GM10266 (cell line): Measurements from ENCODE around the gene MTG1.
"Not testable (repeated sequence)": the region's sequence is repeated elsewhere in the genome, so short reads cannot be mapped to it uniquely, and the experiment has no call there.

Source experiments
- DNase-seq: peaks from one replicate; pipeline ENCODE4 v3.0.0; 2012; ENCODE audit errors: extremely low spot score
- TF ChIP-seq, protein P1 (sequence below): IDR thresholded peaks from 2 replicates; pipeline ENCODE4 v1.5.1; 2012; ENCODE audit warnings: mild to moderate bottlenecking, low read depth; ENCODE audit not compliant: control insufficient read depth, insufficient read depth; ENCODE audit errors: missing control alignments

The MTG1 gene

DNA sequence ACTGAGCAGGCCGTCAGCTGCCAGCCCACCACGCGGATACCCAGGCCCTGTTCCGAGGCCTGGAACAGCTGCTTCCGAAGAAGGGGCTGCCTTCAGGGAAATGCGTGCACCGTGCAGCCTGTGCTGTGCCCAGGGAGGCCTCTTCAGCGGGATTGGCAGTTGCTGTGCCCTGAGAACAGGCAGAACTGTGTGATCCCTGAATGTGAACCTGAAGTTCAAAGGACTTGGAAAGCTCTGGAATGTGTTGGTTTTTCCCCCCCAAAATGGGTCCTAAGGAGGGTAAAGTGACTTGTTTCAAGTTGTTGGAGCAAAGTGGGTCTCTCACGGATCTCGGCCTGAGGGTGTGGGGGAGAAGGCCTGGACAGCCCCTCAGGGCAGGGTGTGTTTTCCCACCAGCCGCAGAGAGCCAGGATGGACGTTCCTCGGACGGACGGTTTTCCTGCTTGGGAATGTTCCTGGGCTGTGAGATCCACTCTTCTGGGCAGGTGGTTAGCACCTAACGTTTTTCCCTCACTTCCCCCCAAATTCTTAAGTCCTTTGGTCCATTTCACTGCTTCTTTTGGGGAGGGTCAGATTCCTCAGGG lies 28.4 kb downstream of the MTG1 start:
- TF ChIP-seq, protein P1, sequence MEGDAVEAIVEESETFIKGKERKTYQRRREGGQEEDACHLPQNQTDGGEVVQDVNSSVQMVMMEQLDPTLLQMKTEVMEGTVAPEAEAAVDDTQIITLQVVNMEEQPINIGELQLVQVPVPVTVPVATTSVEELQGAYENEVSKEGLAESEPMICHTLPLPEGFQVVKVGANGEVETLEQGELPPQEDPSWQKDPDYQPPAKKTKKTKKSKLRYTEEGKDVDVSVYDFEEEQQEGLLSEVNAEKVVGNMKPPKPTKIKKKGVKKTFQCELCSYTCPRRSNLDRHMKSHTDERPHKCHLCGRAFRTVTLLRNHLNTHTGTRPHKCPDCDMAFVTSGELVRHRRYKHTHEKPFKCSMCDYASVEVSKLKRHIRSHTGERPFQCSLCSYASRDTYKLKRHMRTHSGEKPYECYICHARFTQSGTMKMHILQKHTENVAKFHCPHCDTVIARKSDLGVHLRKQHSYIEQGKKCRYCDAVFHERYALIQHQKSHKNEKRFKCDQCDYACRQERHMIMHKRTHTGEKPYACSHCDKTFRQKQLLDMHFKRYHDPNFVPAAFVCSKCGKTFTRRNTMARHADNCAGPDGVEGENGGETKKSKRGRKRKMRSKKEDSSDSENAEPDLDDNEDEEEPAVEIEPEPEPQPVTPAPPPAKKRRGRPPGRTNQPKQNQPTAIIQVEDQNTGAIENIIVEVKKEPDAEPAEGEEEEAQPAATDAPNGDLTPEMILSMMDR = no peak
- no peak for DNase-seq

- TF ChIP-seq, protein P1 = no peak
These were observed 29.1 kb downstream of the MTG1 start for GRCh38 chr10:133422807-133423771.

DNA sequence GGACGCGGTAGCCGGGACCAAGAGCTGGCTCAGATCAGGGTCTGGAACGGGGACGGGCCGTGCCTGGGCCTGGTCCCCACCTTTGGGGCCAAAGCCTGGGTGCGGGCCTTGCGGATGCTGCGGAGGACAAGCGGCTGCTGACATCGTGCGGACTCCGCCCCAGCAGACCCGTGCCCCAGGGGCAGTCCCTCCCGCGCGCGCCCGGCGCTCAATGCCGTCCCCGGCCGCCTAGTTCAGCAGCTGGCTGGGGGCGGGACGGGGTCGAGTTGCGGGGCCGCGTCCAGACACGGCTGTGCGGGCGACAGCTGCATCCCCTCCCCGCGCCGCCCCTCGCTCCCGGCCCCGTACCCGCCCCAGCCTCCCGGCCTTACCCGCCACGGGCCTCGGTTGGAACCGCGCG lies 30.1 kb downstream of the MTG1 start:
- not testable (repeated sequence) for DNase-seq

More at GRCh38 chr10:133422807-133423771, 29.1 kb downstream of the MTG1 start:
- peak; percentile 47 for DNase-seq

DNA sequence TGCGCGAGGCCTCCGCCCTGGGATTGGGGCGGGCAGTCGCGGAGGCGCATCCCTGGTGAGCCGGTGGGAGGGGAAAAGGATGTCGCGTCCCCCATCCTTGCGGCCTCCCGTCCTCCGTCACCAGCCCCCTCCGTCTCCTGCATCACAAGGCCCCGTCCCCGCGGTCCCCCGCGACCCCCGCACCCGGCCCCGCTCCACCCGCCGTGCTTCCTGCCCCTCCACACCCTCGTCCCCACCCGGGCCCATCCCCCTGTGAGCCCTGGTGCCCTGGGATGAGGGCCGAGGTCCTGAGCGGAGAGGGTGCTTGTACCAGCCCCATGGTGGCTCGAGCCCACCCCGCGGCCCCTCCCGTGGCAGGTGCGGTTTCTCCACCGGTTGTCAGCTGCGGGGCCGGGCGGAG lies 30.6 kb downstream of the MTG1 start, which contains the start of gene SPRN:
SPRN (minus strand) TSS at position 25 of the 400 bp plus-strand sequence. CDS start 944 bp downstream, outside the sequence.
- DNase-seq = not testable (repeated sequence)

DNA sequence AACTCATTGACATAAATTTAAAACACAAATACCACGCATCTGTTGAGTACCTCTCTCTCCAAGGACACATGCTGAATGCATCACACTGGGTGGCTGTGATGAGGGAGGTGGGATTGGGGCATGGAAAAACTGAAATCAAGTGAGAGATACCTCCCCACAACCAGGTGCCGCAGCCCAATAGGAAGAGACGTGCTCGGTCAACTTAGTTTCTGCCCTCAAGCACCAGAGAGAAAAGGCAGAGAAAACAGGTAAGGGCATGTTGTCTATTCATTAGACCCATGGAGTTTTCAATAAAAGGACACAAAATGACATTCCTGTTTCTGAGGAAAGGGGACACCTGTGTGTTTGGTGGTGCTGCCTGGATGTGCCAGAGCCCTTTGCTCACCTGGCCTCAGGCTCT lies 35.6 kb downstream of the MTG1 start:
- not testable (repeated sequence) for DNase-seq

DNA sequence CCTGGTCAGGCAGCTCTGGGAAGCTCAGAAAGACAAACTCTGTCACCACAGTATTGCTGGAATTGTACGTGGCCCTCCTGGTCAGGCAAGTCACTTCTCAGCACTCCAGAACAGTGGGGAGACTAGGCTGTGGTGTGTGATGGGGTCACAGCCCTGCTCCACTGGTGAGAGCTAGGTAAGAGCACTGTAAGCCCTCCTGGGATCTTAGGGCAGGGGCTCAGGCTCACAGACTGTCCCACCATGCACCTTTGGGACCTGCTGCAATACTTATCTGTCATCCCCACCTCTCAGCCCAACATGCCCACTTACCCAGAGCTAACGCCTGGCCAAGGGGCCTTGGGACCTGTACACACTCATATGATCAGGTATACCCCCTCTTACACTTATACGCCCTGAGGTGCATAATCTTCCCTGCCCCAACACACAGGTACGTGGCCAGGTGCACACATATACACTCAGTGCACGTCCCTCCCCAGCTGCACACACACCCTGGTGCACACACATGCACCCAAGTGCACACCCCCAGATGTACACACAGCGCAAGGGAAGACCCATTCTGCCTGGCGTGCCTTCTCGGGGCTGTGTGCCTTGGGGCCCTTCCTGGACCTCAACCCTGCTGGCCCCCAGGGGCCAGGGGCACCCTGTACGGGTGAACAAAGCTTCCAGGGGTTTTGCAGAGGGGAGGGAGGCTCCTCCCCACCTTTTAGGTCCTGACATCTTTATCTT lies 38.1 kb downstream of the MTG1 start:
- DNase-seq = not testable (repeated sequence)

DNA sequence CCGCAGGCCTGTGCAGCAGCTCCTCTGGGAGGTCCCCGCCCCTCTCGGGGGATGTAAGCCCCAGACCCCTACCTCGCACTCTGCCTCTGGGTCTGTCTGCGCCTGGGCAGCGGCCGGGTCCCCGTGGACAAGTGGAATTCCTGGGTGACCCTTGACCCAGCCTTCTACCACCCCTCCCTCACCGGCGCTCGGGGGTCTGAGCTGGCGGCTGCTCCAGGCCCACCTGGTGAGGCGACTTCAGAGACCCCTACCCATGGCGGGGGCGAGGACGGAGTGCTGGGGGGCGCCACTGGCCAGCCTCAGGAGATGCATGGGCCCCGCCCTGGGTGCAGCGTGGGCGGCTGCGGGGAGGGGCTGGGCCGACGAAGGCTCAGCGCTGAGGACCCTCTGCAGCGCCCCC lies 38.8 kb downstream of the MTG1 start:
- DNase-seq = not testable (repeated sequence)

GRCh38 chr10:133438711-133439273 lies 44.8 kb downstream of the MTG1 start:
- TF ChIP-seq, protein P1 = peak; percentile 35
- peak; percentile 74 for DNase-seq

- DNase-seq = no peak
- TF ChIP-seq, protein P1 = no peak
These were observed 45.8 kb downstream of the MTG1 start for GRCh38 chr10:133439517-133440461.
